ENCODE data around the gene S100G. TPM values are rescaled to one million over a fixed set of nuclear protein-coding genes. Genes with fewer than 3 reads are reported as not detected.

Gene S100G
- total and polyA plus RNA-seq, 2 donors (not counting 3 experiments of a cell fraction or from before 2014, with no cell fraction given) = not detected

DNA sequence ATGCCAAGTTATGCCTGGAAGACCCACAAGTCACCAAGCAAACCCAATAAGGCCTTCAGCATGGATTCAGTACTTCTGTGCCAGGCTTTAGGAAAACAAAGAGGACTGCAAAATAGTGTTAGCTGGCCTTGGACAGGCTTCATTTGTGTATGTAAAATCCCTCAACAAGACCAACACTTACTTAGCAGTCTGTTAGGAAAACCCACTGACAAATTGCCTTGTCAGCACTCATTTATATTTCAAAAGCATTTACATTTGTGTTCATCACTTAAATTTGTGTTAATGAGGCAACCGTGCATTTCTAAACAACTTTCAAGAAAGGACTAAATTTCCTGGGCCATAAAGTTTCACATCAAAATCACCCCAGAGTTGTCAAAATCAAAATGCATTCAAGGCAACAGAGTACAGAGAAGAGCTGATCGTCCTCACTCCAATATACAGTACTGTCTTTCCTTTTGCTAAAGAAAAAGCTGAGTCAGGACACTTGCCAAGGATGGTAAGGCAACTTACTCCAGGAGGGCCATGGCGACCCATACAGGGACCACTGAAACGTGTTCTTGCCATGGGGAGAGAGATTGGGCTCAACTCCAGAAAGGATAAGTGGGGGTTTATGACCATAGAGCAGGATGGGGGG is 1.6 kb downstream of the S100G start:
- H3K9me1 ChIP-seq (replicated peaks; ENCODE audit: control insufficient read depth, extremely low read depth, insufficient read depth, low read length) = no peaks in the 10 kb centered on the region
- no peaks in the 10 kb centered on the region for H3K79me2 ChIP-seq (ENCODE audit: control insufficient read depth, insufficient read depth, low read length)
- H4K20me1 ChIP-seq (replicated peaks; ENCODE audit: control insufficient read depth, extremely low read depth, insufficient read depth, low read length) = no peaks in the 10 kb centered on the region
- H3K36me3 ChIP-seq (ENCODE audit: control insufficient read depth in 2 of 2, extremely low read depth in 1 of 2, insufficient read depth in 2 of 2, low read length in 2 of 2) = no peaks in the 10 kb centered on the region
- BruUV-seq (replicated peaks) = no TSS peak
- H3K9ac ChIP-seq (replicated peaks; ENCODE audit: extremely low read depth, insufficient read depth, low read length) = no peak overlapping the region
- no peaks in the 10 kb centered on the region for H3K4me1 ChIP-seq (ENCODE audit: control insufficient read depth, extremely low read depth, insufficient read depth, low read length)
- no peaks in the 10 kb centered on the region for H3K27me3 ChIP-seq (ENCODE audit: control insufficient read depth in 2 of 2, insufficient read depth in 2 of 2, low read length in 2 of 2)
- H2AFZ ChIP-seq (ENCODE audit: low read depth, low read length) = no peak overlapping the region
- ChIA-PET CTCF (interaction anchor here (0.7 kb wide), 1 partner anchor 12 kb away, joined by 3 read pairs; no protein-coding TSS in a partner anchor), POLR2A (no interaction called here)
- DNase-seq (ENCODE audit: low read depth, low spot score) (no peak), FAIRE-seq (no peak)
- H3K4me2 ChIP-seq (ENCODE audit: insufficient read depth, low read length) = no peak overlapping the region
- H3K27ac ChIP-seq (ENCODE audit: insufficient read depth, low read depth, low read length) = no peak overlapping the region
- no peaks in the 10 kb centered on the region for H3K9me3 ChIP-seq (replicated peaks; ENCODE audit: control insufficient read depth, insufficient read depth, low read length)
- dilution Hi-C loops (cut with MboI; ENCODE audit: extremely low pct_ligation_motif_present, low sequenced_read_pairs) = no loop called here
- H3K4me3 ChIP-seq (replicated peaks in 1 of 3; ENCODE audit: insufficient read depth in 1 of 3, low read depth in 1 of 3, low read length in 3 of 3) = no peak overlapping the region
- TF ChIP-seq GATA2 (IDR thresholded peaks at IDR 0.05; ENCODE audit: insufficient read depth, insufficient read length, low read depth, low read length) (no peak), FOS (IDR thresholded peaks at IDR 0.05; ENCODE audit: borderline replicate concordance, insufficient read depth, low read length) (no peak), EZH2 (IDR thresholded peaks at IDR 0.05; ENCODE audit: borderline replicate concordance, low read depth, low read length, severe bottlenecking) (no peak), JUN (IDR thresholded peaks at IDR 0.05; ENCODE audit: borderline replicate concordance, insufficient read depth, insufficient read length, low read depth) (no peak), POLR2A (IDR thresholded peaks at IDR 0.05; ENCODE audit: low read depth, low read length) (no peak), POLR2AphosphoS5 (IDR thresholded peaks at IDR 0.05; ENCODE audit: insufficient read depth, low read depth, low read length) (no peak), MYC (IDR thresholded peaks at IDR 0.05; ENCODE audit: low read depth, low read length) (no peak)
- TF ChIP-seq, protein P1, sequence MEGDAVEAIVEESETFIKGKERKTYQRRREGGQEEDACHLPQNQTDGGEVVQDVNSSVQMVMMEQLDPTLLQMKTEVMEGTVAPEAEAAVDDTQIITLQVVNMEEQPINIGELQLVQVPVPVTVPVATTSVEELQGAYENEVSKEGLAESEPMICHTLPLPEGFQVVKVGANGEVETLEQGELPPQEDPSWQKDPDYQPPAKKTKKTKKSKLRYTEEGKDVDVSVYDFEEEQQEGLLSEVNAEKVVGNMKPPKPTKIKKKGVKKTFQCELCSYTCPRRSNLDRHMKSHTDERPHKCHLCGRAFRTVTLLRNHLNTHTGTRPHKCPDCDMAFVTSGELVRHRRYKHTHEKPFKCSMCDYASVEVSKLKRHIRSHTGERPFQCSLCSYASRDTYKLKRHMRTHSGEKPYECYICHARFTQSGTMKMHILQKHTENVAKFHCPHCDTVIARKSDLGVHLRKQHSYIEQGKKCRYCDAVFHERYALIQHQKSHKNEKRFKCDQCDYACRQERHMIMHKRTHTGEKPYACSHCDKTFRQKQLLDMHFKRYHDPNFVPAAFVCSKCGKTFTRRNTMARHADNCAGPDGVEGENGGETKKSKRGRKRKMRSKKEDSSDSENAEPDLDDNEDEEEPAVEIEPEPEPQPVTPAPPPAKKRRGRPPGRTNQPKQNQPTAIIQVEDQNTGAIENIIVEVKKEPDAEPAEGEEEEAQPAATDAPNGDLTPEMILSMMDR (IDR thresholded peaks at IDR 0.05; ENCODE audit: extremely low read depth in 1 of 2, insufficient read depth in 1 of 2, low read depth in 1 of 2, low read length in 2 of 2) = no peak
- TF ChIP-seq, protein P2, sequence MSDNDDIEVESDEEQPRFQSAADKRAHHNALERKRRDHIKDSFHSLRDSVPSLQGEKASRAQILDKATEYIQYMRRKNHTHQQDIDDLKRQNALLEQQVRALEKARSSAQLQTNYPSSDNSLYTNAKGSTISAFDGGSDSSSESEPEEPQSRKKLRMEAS (IDR thresholded peaks at IDR 0.05; ENCODE audit: insufficient read depth, insufficient read length) = no peak
- intact Hi-C loops (cut with micrococcal nuclease) = no loop called here
